Neuronal stem cell (in vitro differentiated cells): ENCODE results near the gene ARID3C.
A peak's percentile ranks its signal among the peaks of the same experiment; 100 is the strongest.

ENCODE experiments used
- DNase-seq: peaks from one replicate; pipeline ENCODE4 v3.0.0-alpha.2; 2013; ENCODE audit warnings: low spot score
- H2AFZ ChIP-seq: one replicate; pipeline ENCODE4 v1.6.1; 2013; ENCODE audit warnings: mild to moderate bottlenecking, low read length, inconsistent platforms
- H2AK5ac ChIP-seq: 2 replicates; pipeline ENCODE4 v1.6.1; 2013; ENCODE audit warnings: low read depth, mild to moderate bottlenecking, inconsistent platforms, low read length, moderate library complexity, mixed read lengths
- H2BK120ac ChIP-seq: 2 replicates; pipeline ENCODE4 v1.6.1; 2013; ENCODE audit warnings: low read depth, mild to moderate bottlenecking, inconsistent platforms, low read length, moderate library complexity, mixed read lengths
- H2BK12ac ChIP-seq: one replicate; pipeline ENCODE4 v1.6.1; 2013; ENCODE audit warnings: low read length, inconsistent platforms
- H2BK15ac ChIP-seq: 2 replicates; pipeline ENCODE4 v1.6.1; 2013; ENCODE audit warnings: mild to moderate bottlenecking, low read length, inconsistent platforms, mixed read lengths
- H2BK5ac ChIP-seq: one replicate; pipeline ENCODE4 v1.6.1; 2013; ENCODE audit warnings: inconsistent platforms, mild to moderate bottlenecking, low read length, moderate library complexity
- H3K14ac ChIP-seq: one replicate; pipeline ENCODE4 v1.6.1; 2013; ENCODE audit warnings: low read length, inconsistent platforms
- H3K18ac ChIP-seq: 2 replicates; pipeline ENCODE4 v1.6.1; 2013; ENCODE audit warnings: low read length, inconsistent platforms
- H3K23ac ChIP-seq: 2 replicates; pipeline ENCODE4 v1.6.1; 2013; ENCODE audit warnings: low read depth, mild to moderate bottlenecking, mixed read lengths, low read length, inconsistent platforms; ENCODE audit not compliant: poor library complexity
- H3K27ac ChIP-seq: replicated peaks from 3 replicates; pipeline ENCODE4 v1.5.1; 2013; ENCODE audit warnings: low read length, inconsistent platforms
- H3K27me3 ChIP-seq, 3 experiments: 2 replicates each; pipeline ENCODE4 v1.6.1; 2013; ENCODE audit warnings: low read length in 3 of 3, mild to moderate bottlenecking in 2 of 3, inconsistent platforms in 1 of 3, low read depth in 1 of 3, mixed read lengths in 1 of 3, moderate library complexity in 1 of 3; ENCODE audit not compliant: control insufficient read depth in 3 of 3, insufficient read depth in 3 of 3
- H3K36me3 ChIP-seq, 2 donors: replicated peaks in 1 of 2; 2 replicates each; pipeline ENCODE4 v1.6.1; 2013; ENCODE audit warnings: low read length in 2 of 2; ENCODE audit not compliant: control insufficient read depth in 2 of 2, insufficient read depth in 2 of 2
- H3K4ac ChIP-seq: 2 replicates; pipeline ENCODE4 v1.6.1; 2013; ENCODE audit warnings: inconsistent platforms, mild to moderate bottlenecking, low read length, moderate library complexity
- H3K4me1 ChIP-seq, 2 donors: 1 replicate in 1 of 2; 2 replicates in 1 of 2; pipeline ENCODE4 v1.6.1; 2013; ENCODE audit warnings: low read length in 2 of 2, low read depth in 1 of 2; ENCODE audit not compliant: control insufficient read depth in 2 of 2, insufficient read depth in 1 of 2
- H3K4me2 ChIP-seq: one replicate; pipeline ENCODE4 v1.6.1; 2013; ENCODE audit warnings: mild to moderate bottlenecking, low read length, inconsistent platforms; ENCODE audit not compliant: insufficient read depth, poor library complexity, severe bottlenecking
- H3K4me3 ChIP-seq, 2 donors: 2 replicates each; pipeline ENCODE4 v1.5.1; 2013; ENCODE audit warnings: low read length in 2 of 2, mild to moderate bottlenecking in 2 of 2, inconsistent platforms in 1 of 2, moderate library complexity in 1 of 2
- H3K79me1 ChIP-seq: one replicate; pipeline ENCODE4 v1.6.1; 2013; ENCODE audit warnings: low read depth, mild to moderate bottlenecking, inconsistent platforms, low read length, moderate library complexity
- H3K9ac ChIP-seq: one replicate; pipeline ENCODE4 v1.6.1; 2013; ENCODE audit warnings: mild to moderate bottlenecking, low read depth, low read length, inconsistent platforms; ENCODE audit not compliant: poor library complexity
- H3K9me3 ChIP-seq, 2 donors: replicated peaks in 1 of 2; 2 replicates each; pipeline versions ENCODE3 to v1.6.1; 2013; ENCODE audit warnings: low read length in 2 of 2, mild to moderate bottlenecking in 2 of 2, inconsistent platforms in 1 of 2, low read depth in 1 of 2, mixed read lengths in 1 of 2, moderate library complexity in 1 of 2; ENCODE audit not compliant: control insufficient read depth in 2 of 2, insufficient read depth in 1 of 2
- H4K8ac ChIP-seq: one replicate; pipeline ENCODE4 v1.6.1; 2013; ENCODE audit warnings: low read depth, mild to moderate bottlenecking, inconsistent platforms, low read length, moderate library complexity
- H4K91ac ChIP-seq: one replicate; pipeline ENCODE4 v1.6.1; 2013; ENCODE audit warnings: low read length, low read depth, mild to moderate bottlenecking, inconsistent platforms; ENCODE audit not compliant: poor library complexity
- WGBS, 2 donors: extraction: QIAGEN DNeasy Blood & Tissue Kit; methylation state at CpG; one replicate each; pipeline ENCODE4 v1.1.7; 2013; ENCODE audit warnings: missing lambda C conversion rate in 2 of 2, mixed read lengths in 1 of 2; ENCODE audit not compliant: insufficient read length in 2 of 2, insufficient replicate concordance in 1 of 2; ENCODE audit errors: extremely low coverage in 2 of 2; 5-methylcytosine and 5-hydroxymethylcytosine counted together

Gene ARID3C

DNA sequence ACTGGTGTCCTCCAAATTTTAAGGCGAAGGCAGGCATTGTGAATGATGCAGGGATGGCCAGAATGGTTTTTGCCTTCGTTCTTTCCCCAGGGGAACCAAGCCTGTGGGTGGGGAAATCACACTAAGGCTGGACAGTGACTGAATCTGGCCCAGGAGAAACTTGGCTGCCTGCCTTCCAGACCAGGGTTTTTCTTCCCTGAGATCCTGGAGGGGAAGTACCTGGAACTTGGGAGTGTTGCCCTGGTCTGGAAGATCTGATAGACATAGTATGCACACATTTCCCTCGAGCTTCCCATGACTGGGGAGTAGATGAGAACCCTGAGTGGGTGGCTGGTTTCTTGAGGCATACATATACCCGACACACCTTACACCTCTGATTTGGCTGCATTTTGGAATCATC is 22.5 kb upstream of the ARID3C start:
- Histone ChIP-seq H3K14ac (no peak overlapping the region), H3K18ac (no peak overlapping the region), H4K8ac (no peak overlapping the region), H3K4me2 (peak overlapping the region; percentile 47), H3K4me3 (peak overlapping the region; percentile 8 to 50), H2AK5ac (no peak overlapping the region), H2BK120ac (no peak overlapping the region), H2BK12ac (no peak overlapping the region), H2AFZ (peak overlapping the region; percentile 69), H3K4ac (no peak overlapping the region), H3K9me3 (no peaks in the 10 kb centered on the region), H2BK5ac (no peak overlapping the region), H3K79me1 (peaks cover 1% of the 10 kb centered on the region), H3K36me3 (peaks cover 19 to 23% of the 10 kb centered on the region in 2 donors), H3K4me1 (peaks cover 38 to 40% of the 10 kb centered on the region in 2 donors), H3K23ac (no peak overlapping the region), H3K9ac (no peak overlapping the region), H3K27me3 (no peaks in the 10 kb centered on the region), H4K91ac (no peak overlapping the region), H3K27ac (peak overlapping the region; percentile 19), H2BK15ac (no peak overlapping the region)
- no CpG with 5 or more reads among the region's 4 CpGs for WGBS, 2 donors
- DNase-seq = no peak

DNA sequence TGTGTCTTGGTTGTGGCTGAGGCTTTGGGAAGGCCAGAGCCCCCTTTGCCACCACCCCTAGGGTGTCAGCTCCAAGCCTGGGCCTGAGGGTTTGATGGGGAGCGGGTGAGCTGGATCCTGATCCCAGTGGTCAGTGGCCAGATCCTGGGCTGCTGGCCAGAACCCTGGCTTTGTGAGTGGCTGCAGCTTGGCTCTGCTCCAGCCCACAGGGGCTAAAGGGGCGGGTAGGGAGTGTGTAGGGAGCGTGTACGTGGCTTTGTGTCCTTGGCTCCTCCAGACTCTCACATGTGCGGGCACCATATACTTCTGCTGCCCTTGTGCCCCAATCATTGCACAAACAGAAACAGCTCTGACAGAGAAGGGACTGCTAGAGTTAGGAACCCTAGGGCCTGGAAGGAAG is 21.9 kb upstream of the ARID3C start:
- H3K4me2 ChIP-seq = no peak overlapping the region

DNA sequence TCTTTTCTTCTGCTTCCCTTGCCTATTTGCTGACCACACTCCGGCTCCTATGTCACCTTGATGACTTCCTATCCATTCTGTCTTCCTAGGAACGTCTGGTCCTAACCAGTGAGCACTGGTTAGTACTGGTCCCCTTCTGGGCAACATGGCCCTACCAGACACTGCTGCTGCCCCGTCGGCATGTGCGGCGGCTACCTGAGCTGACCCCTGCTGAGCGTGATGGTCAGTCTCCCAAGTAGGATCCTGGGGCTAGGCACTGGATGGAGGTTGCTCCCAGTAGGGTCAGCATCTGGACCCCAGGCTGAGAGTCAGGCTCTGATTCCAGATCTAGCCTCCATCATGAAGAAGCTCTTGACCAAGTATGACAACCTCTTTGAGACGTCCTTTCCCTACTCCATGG is 19.8 kb upstream of the ARID3C start:
- Histone ChIP-seq H3K4me2 (no peak overlapping the region), H4K8ac (no peak overlapping the region), H2AK5ac (no peak overlapping the region), H3K9ac (no peak overlapping the region), H3K14ac (no peak overlapping the region), H2BK120ac (no peak overlapping the region), H3K4ac (no peak overlapping the region), H2BK15ac (no peak overlapping the region), H3K27ac (no peak overlapping the region), H2BK5ac (no peak overlapping the region), H3K18ac (no peak overlapping the region), H3K36me3 (peaks cover 19 to 23% of the 10 kb centered on the region in 2 donors), H3K79me1 (peaks cover 1% of the 10 kb centered on the region), H2AFZ (no peak overlapping the region), H3K9me3 (peaks cover 0 to 2% of the 10 kb centered on the region in 2 donors), H3K4me3 (no peak overlapping the region), H3K27me3 (no peaks in the 10 kb centered on the region), H4K91ac (no peak overlapping the region), H3K4me1 (peaks cover 38 to 40% of the 10 kb centered on the region in 2 donors), H3K23ac (no peak overlapping the region), H2BK12ac (no peak overlapping the region)
- no CpG with 5 or more reads among the region's 8 CpGs for WGBS, 2 donors
- DNase-seq = no peak

More for the DNA sequence above, 21.9 kb upstream of the ARID3C start:
- Histone ChIP-seq H3K4ac (no peak overlapping the region), H4K8ac (no peak overlapping the region), H2BK12ac (no peak overlapping the region), H3K9me3 (peaks cover 0 to 2% of the 10 kb centered on the region in 2 donors), H2BK120ac (no peak overlapping the region), H3K36me3 (peaks cover 19 to 23% of the 10 kb centered on the region in 2 donors), H3K79me1 (peaks cover 1% of the 10 kb centered on the region), H2BK15ac (no peak overlapping the region), H3K4me1 (peaks cover 42 to 44% of the 10 kb centered on the region in 2 donors), H3K18ac (no peak overlapping the region), H3K23ac (no peak overlapping the region), H3K14ac (no peak overlapping the region), H3K4me3 (peak overlapping the region in 1 of 2 donors; percentile 50), H2AFZ (no peak overlapping the region), H3K27me3 (no peaks in the 10 kb centered on the region), H2AK5ac (no peak overlapping the region), H3K27ac (no peak overlapping the region), H2BK5ac (peak overlapping the region; percentile 46), H4K91ac (no peak overlapping the region), H3K9ac (no peak overlapping the region)
- no peak for DNase-seq
- WGBS, 2 donors = no CpG with 5 or more reads among the region's 5 CpGs

DNA sequence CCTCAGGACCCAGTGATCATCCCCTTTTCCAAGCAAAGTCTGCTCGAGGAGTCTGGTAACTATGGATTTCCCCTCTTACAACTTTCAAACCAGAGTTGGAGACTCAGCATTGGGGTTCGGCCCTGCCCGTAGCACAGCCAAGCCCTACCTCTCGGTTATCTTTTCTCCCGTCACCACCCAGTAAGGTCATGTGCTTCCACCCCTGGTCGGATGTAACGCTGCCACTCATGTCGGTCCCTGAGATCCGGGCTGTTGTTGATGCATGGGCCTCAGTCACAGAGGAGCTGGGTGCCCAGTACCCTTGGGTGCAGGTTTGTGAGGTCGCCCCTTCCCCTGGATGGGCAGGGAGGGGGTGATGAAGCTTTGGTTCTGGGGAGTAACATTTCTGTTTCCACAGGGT is 18.8 kb upstream of the ARID3C start:
- Histone ChIP-seq H3K27ac (no peak overlapping the region), H3K4me1 (peaks cover 29 to 30% of the 10 kb centered on the region in 2 donors), H3K4me3 (peak overlapping the region in 1 of 2 donors; percentile 81)

More for the DNA sequence above, 18.8 kb upstream of the ARID3C start:
- Histone ChIP-seq H2AK5ac (peak overlapping the region; percentile 29), H4K91ac (no peak overlapping the region), H3K9ac (peak overlapping the region; percentile 95), H2BK120ac (no peak overlapping the region), H3K18ac (no peak overlapping the region), H2BK15ac (no peak overlapping the region), H3K23ac (no peak overlapping the region), H3K14ac (no peak overlapping the region), H3K9me3 (peaks cover 0 to 2% of the 10 kb centered on the region in 2 donors), H4K8ac (no peak overlapping the region), H2AFZ (no peak overlapping the region), H2BK12ac (no peak overlapping the region), H3K4ac (no peak overlapping the region), H3K79me1 (peaks cover 1% of the 10 kb centered on the region), H3K27me3 (no peaks in the 10 kb centered on the region), H3K4me2 (peak overlapping the region; percentile 89), H3K36me3 (peaks cover 19 to 23% of the 10 kb centered on the region in 2 donors), H2BK5ac (peak overlapping the region; percentile 39)
- no CpG with 5 or more reads among the region's 10 CpGs for WGBS, 2 donors
- DNase-seq = no peak
